Measurements from ENCODE around the gene RPL10.

Gene RPL10

GRCh38 chrX:154426916-154427770 is 29.0 kb downstream of the RPL10 start:
- DNase-seq (ENCODE audit: low read depth), result no peak
- TF ChIP-seq CTCF (IDR thresholded peaks at IDR 0.05; ENCODE audit: insufficient read depth, low read depth, low read length, missing control alignments), result no peak
- no peak overlapping the region for H3K4me3 ChIP-seq (ENCODE audit: low read depth, low read length)

- peak; percentile 96 for DNase-seq (ENCODE audit: low read depth)
- peak within 1 kb of the TSS; percentile 74 for H3K4me3 ChIP-seq (ENCODE audit: low read depth, low read length)
- no peak for TF ChIP-seq CTCF (IDR thresholded peaks at IDR 0.05; ENCODE audit: insufficient read depth, low read depth, low read length, missing control alignments)
Observed at GRCh38 chrX:154428176-154429171, 30.3 kb downstream of the RPL10 start, which contains the start of gene ATP6AP1. TSS of gene ATP6AP1 (plus strand) at chrX:154428677. CDS start at chrX:154428693, 16 bp downstream.

- no peak for DNase-seq (ENCODE audit: low read depth)
- no peak for TF ChIP-seq CTCF (IDR thresholded peaks at IDR 0.05; ENCODE audit: insufficient read depth, low read depth, low read length, missing control alignments)
- peak overlapping the region; percentile 74 for H3K4me3 ChIP-seq (ENCODE audit: low read depth, low read length)
Observed at GRCh38 chrX:154429711-154430110, 31.5 kb downstream of the RPL10 start.

GRCh38 chrX:154430479-154430878 is 32.3 kb downstream of the RPL10 start:
- H3K4me3 ChIP-seq (ENCODE audit: low read depth, low read length), result no peak overlapping the region
- no peak for DNase-seq (ENCODE audit: low read depth)
- TF ChIP-seq CTCF (IDR thresholded peaks at IDR 0.05; ENCODE audit: insufficient read depth, low read depth, low read length, missing control alignments), result no peak

GRCh38 chrX:154430916-154431315 is 32.7 kb downstream of the RPL10 start:
- no peak for TF ChIP-seq CTCF (IDR thresholded peaks at IDR 0.05; ENCODE audit: insufficient read depth, low read depth, low read length, missing control alignments)
- no peak for DNase-seq (ENCODE audit: low read depth)
- no peak overlapping the region for H3K4me3 ChIP-seq (ENCODE audit: low read depth, low read length)

- no peak overlapping the region for H3K4me3 ChIP-seq (ENCODE audit: low read depth, low read length)
- TF ChIP-seq CTCF (IDR thresholded peaks at IDR 0.05; ENCODE audit: insufficient read depth, low read depth, low read length, missing control alignments), result no peak
Observed at GRCh38 chrX:154431341-154431740, 33.2 kb downstream of the RPL10 start.

More at GRCh38 chrX:154431341-154431740, 33.2 kb downstream of the RPL10 start:
- no peak for DNase-seq (ENCODE audit: low read depth)
